ENCODE results near the gene MAML2.

Gene MAML2

DNA sequence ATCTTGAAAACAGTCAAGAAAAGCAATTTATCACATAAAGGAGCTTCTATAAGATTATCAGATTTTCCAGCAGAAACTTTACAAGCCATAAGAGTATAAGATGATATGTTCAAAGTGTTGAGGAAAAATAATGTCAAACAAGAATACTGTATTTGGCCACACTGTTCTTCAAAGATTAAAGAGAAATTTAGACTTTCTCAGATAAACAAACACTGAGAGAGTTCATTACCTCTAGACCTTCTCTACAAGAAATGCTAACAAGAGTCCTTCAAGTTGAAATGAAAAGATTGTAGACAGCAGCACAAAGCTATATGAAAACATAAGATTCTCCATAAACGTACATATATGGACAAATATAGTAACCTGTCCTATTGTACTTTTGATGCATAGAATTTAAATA, 411.1 kb downstream of the MAML2 start:
- DNase-seq, result no peak

GRCh38 chr11:95930948-95931347, 412.0 kb downstream of the MAML2 start:
- DNase-seq, result no peak

DNA sequence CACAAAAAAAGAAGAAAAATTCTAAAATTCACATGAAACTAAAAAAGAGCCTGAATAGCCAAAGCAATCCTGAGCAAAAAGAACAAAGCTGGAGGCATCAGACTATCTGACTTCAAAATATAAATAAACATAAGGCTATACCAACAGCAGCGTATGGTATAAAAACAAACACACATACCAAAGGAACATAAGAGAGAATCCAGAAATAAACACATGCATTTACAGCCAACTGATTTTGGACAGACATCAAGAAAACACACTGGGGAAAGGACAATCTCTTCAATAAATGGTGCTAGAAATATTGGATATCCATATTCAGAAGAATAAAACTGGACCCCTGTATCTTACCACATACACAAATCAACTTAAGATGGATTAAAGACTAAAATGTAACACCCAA, 416.3 kb downstream of the MAML2 start:
- DNase-seq, result no peak

All from NCI-H1436 (cell line).